Stimulated activated CD4-positive, alpha-beta T cell treated with anti-CD3 and anti-CD28 coated beads, Interleukin-4, amount 100 ng/mL, for 24 hours (primary cell): ENCODE measurements around the gene TSHZ1.
"Not testable (repeated sequence)": the region's sequence is repeated elsewhere in the genome, so short reads cannot be mapped to it uniquely, and the experiment has no call there.

Source experiments
- DNase-seq: peaks from one replicate; pipeline ENCODE4 v3.0.0-alpha.2; 2020

Gene TSHZ1

DNA sequence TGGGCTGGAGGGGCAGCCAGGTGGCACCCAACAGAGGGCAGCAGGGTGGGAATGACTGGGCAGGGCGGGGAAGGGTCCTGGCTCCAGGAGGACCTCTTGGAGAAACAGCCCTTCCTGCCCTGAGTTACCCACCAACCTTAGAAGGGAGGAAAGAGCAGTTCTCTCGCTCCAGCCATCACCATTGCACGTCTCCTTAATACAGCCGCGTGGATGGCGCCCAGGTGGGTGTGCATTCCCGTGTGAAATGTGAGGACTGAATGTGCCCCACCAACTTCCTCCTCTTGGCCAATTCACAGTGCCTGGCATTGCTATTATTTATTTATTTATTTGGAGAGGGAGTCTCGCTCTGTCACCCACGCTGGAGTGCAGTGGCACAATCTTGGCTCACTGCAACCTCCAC, 109.9 kb downstream of the TSHZ1 start:
- no peak for DNase-seq

GRCh38 chr18:75321431-75321830, 110.8 kb downstream of the TSHZ1 start:
- no peak for DNase-seq

- no peak for DNase-seq
Observed at GRCh38 chr18:75322206-75322605, 111.6 kb downstream of the TSHZ1 start.

GRCh38 chr18:75323821-75324585, 113.4 kb downstream of the TSHZ1 start:
- DNase-seq: no peak

GRCh38 chr18:75324686-75325257, 114.2 kb downstream of the TSHZ1 start:
- DNase-seq: no peak

DNA sequence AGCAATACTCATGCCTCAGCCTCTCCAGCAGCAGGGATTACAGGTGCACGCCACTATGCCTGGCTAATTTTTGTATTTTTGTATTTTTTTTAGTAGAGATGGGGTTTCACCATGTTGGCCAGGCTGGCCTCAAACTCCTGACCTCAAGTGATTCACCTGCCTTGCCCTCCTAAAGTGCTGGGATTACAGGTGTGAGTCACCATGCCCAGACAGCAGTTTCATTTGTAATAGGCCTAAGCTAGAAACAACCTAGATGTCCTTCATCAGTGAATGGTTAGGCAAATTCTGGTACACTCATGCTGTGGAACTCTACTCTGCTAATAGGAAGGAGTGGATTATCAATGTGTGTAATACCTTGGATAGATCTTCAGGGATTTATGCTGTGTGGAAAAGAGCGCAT, 119.2 kb downstream of the TSHZ1 start:
- not testable (repeated sequence) for DNase-seq

- DNase-seq: no peak
Observed at GRCh38 chr18:75330308-75330707, 119.7 kb downstream of the TSHZ1 start.

DNA sequence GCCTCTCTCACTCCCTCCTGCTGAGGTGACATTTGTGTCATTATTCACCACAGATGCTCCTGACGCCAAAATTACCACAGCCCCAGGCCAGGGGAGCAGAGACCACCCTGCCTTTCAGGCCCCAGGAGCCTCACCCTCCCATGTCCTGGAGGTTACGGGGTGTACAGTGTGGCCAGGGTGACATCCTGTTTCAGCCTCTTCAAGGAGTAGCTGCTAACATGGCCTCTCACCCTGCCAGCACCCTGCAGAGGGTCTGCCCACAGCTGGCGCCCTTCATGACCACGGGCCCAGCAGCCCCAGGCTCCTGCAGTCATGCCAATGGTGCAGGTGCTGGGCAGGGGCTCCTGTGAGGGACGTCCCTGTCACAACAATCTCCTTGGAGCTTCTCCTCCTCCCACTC, 124.3 kb downstream of the TSHZ1 start:
- DNase-seq: no peak

GRCh38 chr18:75335511-75335910, 124.9 kb downstream of the TSHZ1 start:
- no peak for DNase-seq

- no peak for DNase-seq
Observed at GRCh38 chr18:75336767-75337166, 126.2 kb downstream of the TSHZ1 start.

- no peak for DNase-seq
Observed at GRCh38 chr18:75337348-75337747, 126.8 kb downstream of the TSHZ1 start.

- DNase-seq: no peak
Observed at GRCh38 chr18:75338631-75339030, 128.0 kb downstream of the TSHZ1 start.
